ENCODE data around the gene OR8H1.

Gene OR8H1

DNA sequence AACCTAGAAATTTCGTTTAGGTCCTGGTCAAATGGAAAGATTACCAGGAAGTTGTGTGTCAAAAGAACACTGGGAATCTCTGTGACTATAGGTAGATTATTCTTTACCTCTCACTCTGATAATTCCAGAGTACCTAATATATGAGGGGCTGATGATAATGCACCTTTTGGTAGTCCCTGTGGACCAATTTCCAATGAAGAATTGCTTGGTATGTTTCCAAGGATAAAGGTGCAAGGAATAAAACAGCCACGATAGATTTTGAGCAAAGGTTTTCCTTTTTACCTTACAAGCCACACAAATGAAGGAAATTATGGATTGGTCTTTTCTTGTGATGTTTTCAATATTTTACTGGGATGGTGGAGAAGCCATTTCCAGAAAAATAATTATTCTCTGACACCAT, at the start of gene OR8H1:
OR8H1 (minus strand) TSS at position 101 of the 400 bp plus-strand sequence. CDS start 1,192 bp downstream, outside the sequence.
- DNase-seq (ENCODE audit: low read depth in 1 of 2, low spot score in 1 of 2) = no peak

GRCh38 chr11:56340289-56340688, 48.2 kb upstream of the OR8H1 start:
- no peak for DNase-seq (ENCODE audit: low read depth in 1 of 2, low spot score in 1 of 2)

GRCh38 chr11:56333156-56333555, 41.1 kb upstream of the OR8H1 start:
- no peak for DNase-seq (ENCODE audit: low read depth in 1 of 2, low spot score in 1 of 2)

DNA sequence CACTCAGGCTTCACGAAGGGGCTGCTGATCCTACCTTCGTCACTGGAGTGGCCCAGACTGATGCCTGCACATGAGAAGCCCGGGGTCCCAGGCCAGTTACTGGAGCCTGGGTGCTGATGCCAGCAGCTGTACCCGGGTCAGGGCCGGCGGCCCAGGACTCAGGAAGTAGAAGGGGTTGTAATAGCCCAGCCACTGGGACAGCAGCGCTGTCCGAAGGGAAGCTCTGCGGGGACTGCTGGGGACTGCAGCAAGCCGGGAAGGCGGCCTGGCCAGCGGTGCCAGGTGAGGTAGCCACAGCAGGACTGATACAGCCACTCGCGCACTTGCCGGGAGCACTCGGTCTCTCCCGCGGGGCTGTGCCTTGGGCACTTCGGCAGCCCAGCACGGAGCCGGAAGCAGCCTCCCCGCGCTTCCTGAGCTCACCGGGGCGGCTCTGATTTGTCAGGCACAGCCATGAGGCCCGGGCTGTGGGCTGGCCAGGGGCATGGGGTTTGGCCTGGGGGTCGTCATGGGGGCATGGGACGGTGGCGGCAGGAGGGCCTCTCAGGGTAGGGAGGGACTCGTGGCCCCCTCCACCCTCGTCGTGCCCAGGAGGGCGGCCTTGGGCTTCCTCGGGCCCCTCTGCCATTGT, 39.9 kb upstream of the OR8H1 start:
- DNase-seq (ENCODE audit: low read depth in 1 of 2, low spot score in 1 of 2) = no peak

- DNase-seq (ENCODE audit: low read depth in 1 of 2, low spot score in 1 of 2) = no peak
Measured at GRCh38 chr11:56314844-56315243, 22.8 kb upstream of the OR8H1 start, which contains the start of gene OR8K3. TSS of gene OR8K3 (plus strand) at chr11:56315144. CDS start at chr11:56318307, 3,163 bp downstream.

- DNase-seq (ENCODE audit: low read depth in 1 of 2, low spot score in 1 of 2) = no peak
Measured at GRCh38 chr11:56307836-56308235, 15.8 kb upstream of the OR8H1 start.

DNA sequence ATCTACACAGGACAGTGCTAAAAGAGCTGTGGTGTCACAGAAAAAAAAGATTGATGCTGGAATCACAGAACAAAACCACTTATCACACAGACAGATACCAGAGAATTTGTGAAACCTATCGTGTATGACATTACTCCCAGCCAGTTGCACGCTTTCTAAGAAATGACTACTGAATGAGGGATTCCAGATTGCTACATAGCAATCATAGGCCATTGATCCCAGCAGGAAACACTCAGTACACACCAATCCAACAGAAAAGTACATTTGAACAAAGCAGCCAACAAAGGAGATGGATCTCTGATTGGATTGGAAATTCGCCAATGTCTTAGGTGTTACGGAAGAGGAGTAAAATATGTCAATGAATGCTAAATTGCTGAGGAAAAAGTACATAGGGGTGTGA, 4.8 kb upstream of the OR8H1 start:
- DNase-seq (ENCODE audit: low read depth in 1 of 2, low spot score in 1 of 2) = no peak

- DNase-seq (ENCODE audit: low read depth in 1 of 2, low spot score in 1 of 2) = no peak
Measured at GRCh38 chr11:56273854-56274253, 18.2 kb downstream of the OR8H1 start, which contains the start of gene OR5T1. TSS of gene OR5T1 (plus strand) at chr11:56274154. CDS start at chr11:56275639, 1,485 bp downstream.

- no peak for DNase-seq (ENCODE audit: low read depth in 1 of 2, low spot score in 1 of 2)
Measured at GRCh38 chr11:56271092-56271491, 21.0 kb downstream of the OR8H1 start.

DNA sequence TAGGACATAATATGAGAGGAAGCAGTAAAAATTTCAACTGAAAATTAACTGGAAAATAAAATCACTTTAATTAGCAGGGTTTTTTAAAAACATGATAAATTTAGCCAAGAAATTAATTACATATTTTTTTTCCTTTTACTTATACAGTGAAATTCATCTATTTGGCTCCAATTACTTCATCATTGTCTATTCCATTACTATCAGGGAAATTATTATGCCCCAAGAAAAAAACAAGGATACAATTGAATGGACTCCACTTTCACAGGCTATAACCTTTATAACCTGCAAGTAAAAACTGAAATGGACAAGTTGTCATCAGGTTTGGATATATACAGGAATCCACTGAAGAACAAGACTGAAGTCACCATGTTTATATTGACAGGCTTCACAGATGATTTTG, 40.1 kb downstream of the OR8H1 start, which contains the start of gene OR5T3:
OR5T3 (plus strand) TSS at position 301 of the 400 bp plus-strand sequence; CDS start at position 301, 0 bp downstream.
- no peak for DNase-seq (ENCODE audit: low read depth in 1 of 2, low spot score in 1 of 2)
